HG02588 (cell line): Measurements from ENCODE around the gene FYCO1.

Experiments used
- ATAC-seq: cut with Tn5 transposase; IDR thresholded peaks from one replicate; pipeline ENCODE4 v1.9.1; 2021; ENCODE audit warnings: mild to moderate bottlenecking, moderate library complexity; ENCODE audit not compliant: unreplicated experiment

The FYCO1 gene

DNA sequence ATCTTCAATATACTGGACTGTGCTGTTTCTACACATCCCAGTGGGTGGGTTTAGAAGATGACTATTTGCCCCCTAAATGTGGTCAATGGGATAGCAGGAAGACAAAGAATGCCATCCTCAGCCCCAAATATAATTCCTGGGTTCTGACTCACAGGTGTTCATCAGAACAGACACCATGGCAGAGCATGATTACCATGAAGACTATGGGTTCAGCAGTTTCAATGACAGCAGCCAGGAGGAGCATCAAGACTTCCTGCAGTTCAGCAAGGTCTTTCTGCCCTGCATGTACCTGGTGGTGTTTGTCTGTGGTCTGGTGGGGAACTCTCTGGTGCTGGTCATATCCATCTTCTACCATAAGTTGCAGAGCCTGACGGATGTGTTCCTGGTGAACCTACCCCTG is 49.3 kb downstream of the FYCO1 start:
- ATAC-seq = no peak

DNA sequence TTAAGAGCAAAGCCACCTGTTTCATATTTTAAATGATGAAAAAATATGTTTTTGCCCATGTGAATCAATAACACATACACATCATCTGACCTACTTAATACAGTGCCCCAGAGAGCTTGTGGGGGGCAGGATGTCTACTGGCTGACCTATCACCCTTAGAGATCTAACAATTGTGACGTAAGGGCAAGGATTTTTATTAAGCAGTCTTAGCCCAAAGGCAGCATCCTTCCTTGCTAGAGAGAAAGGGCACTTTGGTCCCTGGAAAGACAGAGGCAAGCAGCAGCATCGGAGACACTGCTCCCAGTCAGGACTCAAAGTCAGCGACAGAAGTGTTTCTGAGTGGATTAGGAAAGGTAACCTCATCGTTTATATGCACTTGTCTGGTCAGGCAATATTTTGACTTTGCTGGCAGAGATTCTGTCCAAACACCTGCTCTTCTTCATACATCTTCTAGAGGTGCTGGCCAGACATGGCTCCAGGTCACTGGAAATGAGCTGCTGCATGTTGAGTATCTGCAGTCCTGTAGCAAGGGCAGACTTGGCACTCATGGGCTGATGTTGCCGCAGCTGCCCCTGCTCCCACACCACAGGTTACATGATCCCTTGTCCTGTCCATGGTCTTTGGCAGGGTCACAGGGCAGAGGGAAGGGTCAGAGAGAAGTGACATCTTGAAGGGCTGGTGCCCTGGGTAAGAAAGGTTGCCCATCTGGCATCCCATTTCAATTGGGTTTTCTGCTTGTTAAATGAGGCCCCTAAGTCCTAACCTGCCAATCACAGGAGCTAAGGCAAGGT is 50.6 kb downstream of the FYCO1 start:
- ATAC-seq = no peak

DNA sequence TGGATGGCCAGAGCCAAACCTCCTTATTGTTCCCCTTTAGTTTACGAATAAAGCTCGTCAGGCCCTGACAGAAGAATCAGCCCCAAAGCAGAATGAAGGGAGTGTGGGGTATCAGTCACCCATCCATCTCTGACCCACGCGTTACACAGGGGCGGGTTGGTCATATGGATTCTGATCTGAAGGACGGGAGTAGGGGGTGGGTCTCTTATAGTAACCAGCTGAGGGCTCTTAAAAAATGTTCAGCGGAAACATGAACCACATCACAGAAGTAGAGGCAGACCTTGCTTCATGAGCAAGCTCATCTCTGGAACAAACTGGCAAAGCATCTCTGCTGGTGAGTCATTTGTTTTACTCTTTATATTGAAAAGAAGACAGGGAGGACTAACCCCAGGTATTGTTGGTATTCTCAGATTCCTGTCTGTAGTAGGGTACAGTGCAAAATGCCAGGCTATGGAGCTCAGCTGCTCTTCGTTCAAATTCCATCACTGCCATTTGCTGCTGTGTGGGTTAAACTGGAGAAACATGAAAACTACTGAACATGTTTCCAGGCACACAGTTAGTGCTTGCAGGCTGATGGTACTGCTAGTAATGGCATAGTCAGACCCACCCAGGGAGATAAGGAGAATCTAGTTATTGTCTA is 52.3 kb downstream of the FYCO1 start, which contains the start of gene CXCR6:
TSS of gene CXCR6 (plus strand) at position 258 of the 640 bp plus-strand sequence. CDS start 3,018 bp downstream, outside the sequence.
- ATAC-seq = no peak

DNA sequence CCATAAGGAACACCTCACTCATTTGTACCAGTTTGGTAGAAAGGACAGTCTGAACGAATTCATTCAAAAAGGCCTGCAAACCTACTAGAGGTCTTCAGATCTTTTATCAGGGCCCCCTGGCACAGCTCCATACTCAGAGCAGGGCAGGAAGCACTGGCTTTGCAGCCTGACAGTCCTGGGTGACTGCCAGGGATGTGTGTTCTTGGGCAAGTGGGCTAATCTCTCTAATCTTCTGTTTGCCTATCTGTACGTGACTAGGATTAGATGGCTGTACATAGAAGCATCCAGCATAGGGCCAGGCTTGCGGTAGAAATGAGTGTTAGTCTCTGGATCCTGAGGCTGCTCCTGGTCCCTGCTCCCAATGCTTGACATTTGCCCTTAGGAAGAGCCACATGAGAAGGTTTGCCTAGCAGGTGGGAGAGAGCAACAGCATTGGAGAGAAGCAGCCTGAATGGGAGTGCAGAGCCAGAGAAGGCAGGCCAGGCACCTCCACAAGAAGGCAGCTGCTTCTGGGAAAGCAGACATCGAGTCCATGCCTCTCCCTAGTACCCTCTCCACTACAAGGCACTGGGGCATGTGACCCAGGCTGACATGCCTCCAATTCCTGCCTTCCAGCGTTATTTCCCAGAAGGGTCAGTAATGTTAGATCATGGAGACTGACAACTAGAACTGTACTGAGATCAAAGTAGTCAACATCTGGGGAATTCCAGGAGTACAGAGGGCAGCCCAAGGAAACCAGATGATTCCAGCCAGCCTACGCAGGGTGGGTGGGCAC is 53.4 kb downstream of the FYCO1 start:
- ATAC-seq = no peak

DNA sequence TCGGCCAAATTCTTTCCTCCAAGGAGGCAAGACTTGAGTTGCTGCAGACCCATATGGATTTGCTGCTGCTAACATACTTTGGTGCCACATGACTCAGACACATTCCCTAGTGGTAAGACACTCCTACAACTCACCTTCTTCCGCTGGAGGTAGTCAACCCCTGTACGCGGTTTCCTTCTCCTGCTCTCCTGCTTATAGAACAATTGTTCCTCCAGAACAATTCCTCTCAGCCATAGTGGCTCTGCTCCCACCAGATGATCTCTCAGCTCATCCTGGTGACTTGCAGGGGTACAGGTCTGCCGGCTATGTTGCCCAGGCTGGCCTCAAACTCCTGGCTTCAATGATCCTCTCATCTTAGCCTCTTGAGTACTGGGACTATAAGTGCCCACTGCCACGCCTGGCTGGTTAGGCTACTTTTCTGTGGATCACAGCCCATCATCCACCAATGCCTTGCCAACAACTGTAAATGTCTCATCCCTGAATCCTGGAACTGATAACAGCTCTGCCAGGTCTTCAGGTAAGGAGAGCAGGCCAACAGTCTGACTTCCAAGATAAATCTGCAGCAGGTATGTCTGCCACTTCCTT is 54.8 kb downstream of the FYCO1 start:
- ATAC-seq = no peak

DNA sequence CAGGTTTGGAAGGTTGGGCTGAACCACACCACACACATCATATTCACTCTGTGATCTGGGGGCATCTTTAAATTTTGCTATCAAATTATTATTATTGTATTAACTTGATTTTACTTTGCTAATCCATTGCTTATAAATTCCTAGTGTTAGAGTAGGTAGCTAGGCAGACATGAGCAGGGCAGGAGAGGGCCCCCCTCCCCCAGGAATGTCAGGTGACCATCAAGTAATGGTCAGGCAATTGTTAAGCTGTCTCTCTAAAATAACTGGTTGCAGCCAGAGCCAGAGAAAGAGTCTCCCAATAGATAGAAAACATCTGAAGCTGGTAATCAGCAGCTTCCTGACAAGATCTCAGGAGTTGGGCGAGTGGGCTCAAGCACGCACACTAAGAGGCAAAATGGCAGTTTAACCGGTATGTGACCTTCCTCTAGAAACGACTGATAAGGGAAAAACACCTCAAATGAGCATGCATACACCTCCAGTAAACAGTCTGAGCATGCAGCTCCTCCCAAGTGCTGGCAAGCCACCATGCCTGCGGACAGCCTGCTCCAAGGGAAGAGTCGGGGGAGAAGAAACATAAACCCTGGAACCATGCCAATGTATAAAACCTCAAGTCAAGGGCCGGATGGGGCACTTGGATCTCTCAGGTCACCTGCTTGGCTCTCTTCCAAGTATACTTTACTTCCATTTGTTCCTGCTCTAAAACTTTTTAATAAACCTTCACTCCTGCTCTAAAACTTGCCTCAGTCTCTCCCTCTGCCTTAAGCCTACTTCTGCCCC is 55.4 kb downstream of the FYCO1 start:
- ATAC-seq = no peak

GRCh38 chr3:45939341-45939771 is 56.3 kb downstream of the FYCO1 start:
- ATAC-seq = no peak

GRCh38 chr3:45938864-45939263 is 56.8 kb downstream of the FYCO1 start:
- ATAC-seq = no peak

DNA sequence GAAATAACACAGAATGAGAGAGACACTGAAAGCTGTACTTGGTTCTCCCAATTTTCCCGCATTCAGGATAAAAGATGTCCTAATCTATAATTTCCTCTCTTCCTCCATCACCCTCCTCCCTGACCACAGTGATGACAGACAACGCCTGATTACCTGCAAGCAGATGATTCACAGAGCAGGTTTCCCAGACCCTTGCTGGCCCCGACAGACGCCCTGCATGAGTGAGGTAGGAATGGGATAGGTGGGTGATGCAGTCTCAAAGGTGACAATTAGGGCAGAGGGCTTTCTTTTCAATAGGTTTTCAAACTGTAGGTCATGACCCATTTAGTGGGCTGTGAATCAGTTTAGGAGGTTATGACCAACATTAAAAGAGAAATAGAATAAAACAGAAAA is 57.6 kb downstream of the FYCO1 start:
- no peak for ATAC-seq

- no peak for ATAC-seq
Measured at GRCh38 chr3:45937206-45938042, 58.2 kb downstream of the FYCO1 start.

DNA sequence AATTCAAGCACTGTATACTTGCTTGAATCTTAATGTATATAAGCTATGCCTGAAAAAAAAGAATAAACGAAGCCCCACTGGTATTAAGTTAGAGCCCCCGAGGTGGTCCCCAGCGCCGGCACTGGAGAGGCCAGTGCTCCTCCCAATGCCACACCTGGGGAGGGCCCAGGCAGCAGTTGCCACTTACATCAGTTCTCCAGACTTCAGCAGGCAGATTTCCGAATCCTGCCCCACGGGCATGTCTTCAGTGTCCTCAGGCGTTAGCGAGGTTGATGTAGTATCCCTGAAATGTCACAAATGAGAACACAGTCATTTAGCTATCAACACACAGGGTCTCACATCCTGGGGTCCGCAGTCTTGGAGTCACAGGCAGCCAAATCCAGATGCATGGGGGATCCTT is 59.4 kb downstream of the FYCO1 start:
- no peak for ATAC-seq

GRCh38 chr3:45933591-45933990 is 62.0 kb downstream of the FYCO1 start:
- ATAC-seq = no peak

- ATAC-seq = no peak
Measured at GRCh38 chr3:45932112-45932511, 63.5 kb downstream of the FYCO1 start.

- ATAC-seq = no peak
Measured at GRCh38 chr3:45931496-45931895, 64.1 kb downstream of the FYCO1 start.

DNA sequence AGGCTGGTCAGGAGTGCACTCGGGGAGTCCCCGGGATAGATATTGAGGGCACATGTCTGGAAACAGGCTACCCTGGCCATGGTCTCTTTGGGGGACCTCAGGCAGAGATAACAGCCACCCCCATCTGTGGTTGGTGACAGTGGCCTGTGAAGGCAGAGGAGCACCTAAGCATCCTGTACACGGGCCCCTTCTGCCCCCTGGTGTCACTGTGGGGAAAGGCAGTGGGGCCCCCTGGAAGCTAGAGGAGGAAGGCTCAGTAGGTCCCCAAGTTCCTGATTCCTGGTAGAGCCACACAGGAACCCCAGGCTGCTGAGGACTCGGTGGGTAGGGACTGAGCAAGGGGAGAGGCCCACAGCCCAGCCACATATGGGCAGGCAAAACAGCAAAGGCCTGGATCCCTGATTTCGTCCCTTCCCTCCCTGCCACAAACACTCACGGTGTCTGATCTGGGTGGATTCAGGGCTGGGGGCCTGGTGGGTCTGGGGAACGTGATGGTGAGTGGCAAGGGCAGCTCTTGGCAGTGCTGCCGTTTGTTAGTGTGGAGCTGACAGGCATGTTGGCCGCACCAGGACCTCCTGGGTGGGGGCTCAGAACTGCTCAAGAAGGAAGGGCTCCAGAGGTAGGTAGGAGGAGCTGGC is 66.5 kb downstream of the FYCO1 start:
- ATAC-seq = no peak

DNA sequence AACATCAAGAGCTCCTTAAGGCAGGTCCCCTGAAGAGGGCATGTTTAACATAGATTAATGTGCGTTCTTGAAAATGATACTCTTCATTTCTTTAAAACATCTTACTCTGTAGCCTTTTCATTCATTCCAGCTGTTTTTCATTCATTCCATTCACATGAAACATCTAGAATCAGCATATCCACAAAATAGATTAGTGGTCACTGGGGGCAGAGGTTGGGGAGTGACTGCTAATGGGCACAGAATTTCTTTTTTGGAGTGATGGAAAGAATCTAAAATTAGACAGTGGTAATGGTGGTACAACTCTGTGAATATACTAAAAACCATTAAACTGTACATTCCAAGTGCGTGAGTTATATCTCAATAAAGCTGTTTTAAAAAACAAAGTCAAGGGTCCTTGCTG is 67.7 kb downstream of the FYCO1 start:
- no peak for ATAC-seq

DNA sequence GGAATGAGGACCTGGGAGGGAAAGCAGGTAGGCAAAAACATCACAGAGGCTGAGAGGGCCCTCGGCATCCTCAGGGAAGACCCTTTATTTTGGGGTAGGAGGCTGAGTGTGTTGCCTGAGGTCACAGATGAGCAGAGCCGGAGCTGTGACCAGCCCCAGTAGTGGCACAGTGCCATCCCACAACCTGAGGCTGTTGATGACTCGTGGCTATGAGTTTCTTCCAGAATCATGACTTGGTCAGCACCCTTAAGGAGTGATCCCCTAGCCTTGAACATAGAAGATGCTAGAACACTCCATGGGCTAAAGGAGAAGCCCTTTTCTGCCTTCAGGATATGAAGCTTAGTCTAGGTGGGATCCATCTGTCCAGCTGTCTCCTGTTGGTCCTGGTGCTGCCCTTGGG is 71.9 kb downstream of the FYCO1 start:
- no peak for ATAC-seq

DNA sequence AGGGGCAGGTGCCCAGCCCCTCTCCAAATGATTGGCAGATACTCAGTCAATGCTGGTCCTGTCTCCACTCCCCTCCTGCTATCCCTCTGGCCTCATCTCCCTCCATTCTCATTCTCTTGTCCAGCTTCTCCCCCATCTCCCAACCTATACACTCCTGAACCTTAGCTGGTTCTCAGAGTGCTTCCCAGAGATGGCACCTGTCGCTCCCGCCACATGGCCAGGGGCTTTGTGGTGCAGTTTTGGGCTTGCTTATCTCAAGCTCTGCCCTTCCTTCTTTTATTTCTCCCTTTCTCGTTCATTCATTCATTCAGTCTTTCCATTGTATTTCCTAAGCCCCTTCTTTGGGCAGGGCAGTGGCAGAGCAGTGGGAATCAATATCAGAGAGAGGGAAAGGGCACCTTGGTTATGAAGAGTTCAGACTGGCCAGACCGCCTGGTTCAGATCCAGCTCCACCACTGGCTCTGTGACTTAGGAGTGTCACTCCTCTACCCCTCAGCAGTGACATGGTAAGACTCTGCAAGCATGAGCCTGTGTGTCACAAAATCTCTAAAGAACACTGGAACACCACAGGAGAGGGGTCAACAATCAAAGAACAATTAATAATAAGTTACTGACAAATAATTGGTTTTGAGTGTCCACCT is 72.6 kb downstream of the FYCO1 start:
- ATAC-seq = no peak

DNA sequence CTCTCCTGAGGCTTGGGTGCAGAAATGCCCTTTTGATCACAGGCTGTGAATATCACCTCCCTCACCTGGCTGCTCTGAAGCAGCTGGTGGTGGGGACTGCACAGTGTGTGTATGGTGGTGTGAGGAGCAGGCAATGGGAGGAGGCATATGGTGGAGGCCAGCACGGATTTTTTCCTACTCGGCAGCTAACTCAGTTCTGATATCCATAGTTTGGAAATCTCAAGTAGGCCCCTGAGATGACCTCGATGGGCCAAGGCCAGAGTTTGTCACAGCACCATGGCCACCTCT is 73.6 kb downstream of the FYCO1 start:
- ATAC-seq = no peak
